Putamen (tissue), 1 donor: Measurements from ENCODE around the gene UMODL1.
"Not testable (repeated sequence)": the region's sequence is repeated elsewhere in the genome, so short reads cannot be mapped to it uniquely, and the experiment has no call there.

Experiments used
- DNase-seq: peaks from one replicate; pipeline ENCODE4 v3.0.0-alpha.2; 2016; ENCODE audit warnings: low spot score

Gene UMODL1

DNA sequence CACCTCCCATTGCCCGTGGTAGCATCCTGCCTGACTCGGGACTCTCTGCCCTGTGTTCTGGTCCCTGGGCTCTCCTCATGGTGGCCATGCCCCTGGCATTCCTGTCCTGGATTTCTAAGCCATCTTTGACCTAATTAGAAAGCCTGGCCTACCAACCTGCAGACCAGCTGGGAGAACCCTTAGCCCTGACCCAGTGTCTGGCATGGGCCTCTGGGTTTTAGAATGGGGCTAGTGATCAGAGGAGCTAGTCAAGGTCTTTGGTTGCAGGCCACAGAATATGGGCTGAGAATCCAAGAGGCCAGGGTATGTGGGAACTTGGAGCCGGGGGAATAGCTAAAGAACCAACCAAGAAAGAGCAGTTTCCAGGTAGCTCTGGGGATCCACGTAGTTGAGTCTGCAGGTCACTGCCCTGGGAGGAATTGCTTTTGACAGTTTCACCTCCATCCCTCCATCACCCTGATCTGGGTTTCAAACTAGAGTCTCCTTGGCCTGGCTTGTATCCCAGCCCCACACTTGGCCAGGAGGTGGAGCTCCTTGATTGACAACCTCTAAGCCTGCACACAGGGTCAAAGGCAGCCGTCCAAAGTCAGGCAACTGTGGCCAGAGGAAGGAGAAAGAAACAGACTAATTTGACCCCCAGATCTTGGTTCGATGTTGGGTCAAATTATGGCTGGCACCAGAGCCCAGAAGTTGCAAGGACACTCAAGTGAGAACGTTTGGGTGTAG is 93.1 kb downstream of the UMODL1 start:
- DNase-seq, result peak; percentile 72

DNA sequence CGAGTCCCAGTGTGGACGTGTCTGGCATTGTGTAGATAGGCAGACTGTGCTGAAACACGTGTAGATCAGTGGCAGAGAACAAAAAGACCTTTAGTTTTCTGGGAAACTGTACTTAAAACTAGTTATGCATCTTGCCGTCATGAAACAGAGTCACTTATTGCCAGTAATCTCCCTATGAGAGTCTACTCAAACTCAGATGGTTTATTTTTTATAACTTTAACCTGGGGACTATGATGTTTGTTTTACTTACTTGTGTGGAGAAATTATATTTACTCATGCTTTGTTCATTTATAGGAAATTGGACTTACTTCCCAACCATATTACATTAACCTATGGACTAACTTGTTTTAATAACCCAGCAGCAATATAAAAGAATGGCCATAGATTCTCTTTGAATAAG is 93.7 kb downstream of the UMODL1 start:
- DNase-seq, result no peak

DNA sequence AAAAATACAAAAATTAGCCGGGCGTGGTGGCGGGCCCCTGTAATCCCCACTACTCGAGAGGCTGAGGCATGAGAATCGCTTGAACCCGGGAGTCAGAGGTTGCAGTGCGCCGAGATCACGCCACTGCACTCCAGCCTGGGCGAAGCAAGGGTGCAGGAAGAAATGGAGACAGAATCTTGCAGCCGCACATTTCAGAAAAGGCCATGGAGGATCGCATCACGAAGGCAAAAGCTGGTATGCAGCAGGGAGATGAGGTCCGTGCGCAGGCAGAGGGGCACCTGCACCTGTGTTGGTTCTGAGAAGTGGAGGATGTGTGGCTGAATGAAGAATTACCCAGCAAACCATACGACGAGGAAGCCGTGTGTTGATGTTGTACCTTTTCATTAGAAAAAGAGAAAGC is 94.8 kb downstream of the UMODL1 start:
- DNase-seq, result no peak

DNA sequence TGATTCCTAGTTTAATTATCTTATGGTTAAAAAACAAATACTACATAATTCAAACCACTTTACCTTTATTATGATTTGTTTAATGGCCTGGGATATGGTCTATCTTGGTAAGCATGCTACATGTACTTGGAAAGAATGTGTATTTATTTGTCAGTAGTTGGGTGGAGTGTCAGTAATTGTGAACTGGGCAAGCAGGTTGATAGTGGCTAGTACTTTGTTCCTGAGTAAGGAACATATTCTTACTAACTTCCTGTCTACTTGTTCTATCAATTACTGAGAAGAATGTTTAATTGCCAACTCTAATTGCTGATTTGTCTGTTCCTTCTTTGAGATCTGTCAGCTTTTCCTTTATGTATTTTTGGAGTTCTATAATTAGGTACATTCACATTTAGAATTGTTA is 98.6 kb downstream of the UMODL1 start:
- no peak for DNase-seq

DNA sequence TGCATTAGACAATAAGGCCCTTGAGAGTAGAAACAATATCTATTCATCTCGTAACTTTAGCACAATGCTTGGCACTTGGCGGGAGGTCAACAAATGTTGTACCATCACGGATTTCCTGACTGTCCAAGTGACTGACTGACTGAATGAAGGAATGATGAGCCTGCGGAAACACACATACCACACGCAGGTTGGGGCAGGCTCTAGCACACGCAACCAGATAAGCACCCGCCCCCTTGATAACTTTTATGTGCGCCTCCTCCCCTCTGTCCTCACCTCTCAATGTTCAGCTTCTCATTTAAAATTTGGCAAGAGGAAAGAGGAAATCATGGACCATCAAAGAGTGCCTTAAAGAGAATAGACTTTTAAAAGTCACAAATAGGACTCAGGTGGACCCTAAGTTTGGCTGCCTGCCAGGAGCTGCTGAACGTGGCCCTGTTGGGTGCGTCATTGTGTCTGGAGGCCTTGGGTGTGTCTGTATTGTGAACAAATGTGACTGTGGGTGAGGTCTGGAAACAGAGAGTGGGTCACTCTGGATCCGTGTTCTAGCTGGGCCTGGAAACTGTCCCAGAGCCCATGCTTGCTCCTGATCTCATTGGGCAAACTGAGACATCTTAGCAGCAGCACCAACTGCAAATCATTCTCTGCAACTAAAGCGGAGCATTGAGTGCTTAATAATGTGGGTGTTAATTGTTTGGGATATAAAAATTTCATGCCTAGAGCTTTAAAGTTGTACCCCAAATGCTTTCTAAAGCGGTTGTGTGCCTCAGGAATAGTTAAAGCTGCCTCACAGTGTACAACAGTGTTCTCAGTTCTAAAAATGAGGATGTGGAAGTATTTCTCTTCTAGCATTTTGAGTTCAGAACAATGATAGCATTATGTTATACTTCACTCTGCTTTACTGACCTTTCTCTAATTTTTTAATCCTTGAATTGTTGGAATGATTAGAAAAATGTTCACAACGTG is 100.3 kb downstream of the UMODL1 start:
- peak; percentile 92 for DNase-seq

DNA sequence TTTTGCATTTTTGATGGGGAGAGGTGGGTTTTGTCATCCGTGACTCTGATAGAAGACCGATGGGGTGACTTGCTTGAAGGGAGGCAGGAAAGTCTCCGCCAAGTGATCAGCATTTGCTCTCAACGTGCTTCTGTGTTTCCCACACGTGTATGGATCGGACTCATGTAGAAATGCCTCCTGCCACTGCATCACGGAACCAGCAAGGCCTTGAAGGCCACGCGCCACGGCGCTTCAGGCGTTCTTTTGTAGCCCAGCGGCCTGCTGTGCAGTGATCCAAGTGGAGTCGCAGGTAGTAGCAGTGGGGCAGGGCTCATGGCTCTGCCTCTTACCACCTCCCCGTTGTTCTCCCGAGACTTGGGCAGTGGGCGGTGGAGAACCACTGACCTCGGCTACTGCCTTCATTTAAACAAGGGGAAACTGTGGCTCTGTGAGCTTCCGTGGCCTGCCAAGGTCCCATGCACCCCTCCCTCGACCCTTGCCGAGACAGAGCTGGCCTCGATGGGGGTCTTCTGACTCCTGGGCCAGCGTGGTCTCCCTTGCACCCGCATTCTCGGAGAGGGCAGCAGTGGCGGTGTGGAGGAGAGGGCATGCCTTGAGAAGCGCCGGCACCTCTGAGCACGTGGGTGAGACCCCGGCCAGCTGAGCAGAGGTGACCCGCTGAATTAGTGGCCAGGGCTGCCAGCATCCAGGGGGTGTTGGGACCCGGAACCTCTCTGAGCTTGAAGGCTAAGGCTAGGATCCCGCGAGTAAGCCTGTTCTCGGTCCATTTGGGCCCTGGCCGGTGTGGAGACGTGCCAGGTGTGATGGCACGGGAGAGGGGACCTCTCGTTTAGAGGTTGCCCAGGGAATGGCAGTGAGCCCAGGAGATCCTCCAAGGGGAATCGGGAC is 101.7 kb downstream of the UMODL1 start:
- no peak for DNase-seq

DNA sequence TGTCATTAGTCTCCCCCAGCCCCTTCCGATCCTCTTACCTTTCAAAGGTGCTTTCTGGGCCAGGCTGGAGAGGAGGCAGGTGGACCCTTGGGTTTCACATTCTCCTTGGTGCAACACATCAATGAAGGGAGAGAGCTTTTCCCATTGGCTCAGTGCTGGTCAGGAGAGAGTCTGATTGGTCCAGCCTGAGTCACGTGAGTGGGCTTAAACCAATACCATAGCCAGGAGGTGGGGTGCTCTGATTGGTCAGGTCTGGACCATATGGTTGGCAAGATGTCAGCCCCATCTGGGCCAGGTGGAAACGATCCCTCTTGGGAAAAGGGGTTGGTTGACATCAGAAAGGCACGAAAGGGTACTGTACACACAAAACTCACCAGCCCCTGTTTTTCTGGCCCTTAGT is 103.1 kb downstream of the UMODL1 start:
- DNase-seq, result no peak

DNA sequence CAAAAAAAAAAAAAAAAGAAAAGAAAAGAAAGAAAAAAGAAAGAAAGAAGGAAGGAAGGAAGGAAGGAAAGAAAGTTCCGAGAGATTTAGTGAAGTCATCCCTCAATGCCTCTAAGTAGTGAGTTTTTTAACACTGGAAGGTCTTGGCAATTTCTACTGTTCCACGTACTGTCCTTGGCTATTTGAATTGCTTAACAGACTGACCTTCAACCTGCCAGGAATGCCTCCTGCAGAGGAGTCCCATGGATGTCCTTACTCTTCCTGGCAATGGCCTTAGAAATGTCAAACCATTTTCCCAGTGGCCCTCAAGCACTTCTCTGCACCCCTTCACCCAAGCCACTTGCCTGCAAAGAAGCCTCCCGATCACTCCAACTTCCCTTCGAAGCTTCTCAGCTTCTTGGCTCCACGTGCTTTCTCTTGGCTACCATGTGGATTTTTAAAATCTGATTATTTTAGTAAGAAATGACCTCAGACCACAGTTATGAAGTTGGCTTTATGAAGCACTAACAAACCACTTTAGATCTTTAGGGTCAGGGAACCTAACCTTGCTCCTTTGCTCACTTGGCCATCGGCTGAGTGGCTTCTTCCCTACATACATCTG is 104.1 kb downstream of the UMODL1 start:
- no peak for DNase-seq

DNA sequence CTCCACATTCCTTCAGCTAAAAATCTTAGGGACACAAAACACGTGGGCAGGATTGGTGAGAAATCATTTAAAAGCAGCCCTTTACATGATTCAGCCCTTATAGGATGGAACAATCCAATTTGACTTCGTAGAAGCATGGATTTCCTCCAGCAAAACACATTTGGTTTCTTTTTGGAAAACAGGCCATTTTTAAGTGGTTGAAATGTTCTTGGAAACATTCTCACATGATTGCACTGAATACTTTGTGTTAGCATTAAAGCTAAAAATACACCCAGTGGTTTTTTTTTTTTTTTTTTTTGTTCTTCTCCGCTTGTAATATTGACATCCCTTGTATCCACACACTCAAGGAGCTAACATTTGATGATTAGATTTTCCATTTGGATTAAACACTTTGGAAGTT is 105.7 kb downstream of the UMODL1 start:
- DNase-seq, result no peak

DNA sequence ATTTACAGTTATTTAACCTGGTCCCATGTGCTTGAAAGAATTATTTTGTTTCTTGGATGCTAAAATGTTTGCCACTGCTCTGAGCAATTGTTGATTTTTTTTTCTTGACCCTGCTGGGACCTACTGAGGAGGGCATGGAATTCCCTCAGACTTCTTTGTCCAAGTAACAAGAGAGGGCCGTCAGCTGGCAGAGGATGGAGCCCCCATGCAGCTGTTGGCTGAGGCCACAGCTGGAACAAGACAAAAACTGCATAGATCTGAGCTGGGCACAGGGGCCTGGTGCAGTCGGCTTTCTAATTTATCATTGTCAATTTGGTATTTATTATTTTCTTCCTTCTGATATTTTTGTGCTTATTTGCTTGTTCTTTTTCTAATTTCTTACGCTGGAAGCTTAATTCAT is 108.2 kb downstream of the UMODL1 start:
- peak; percentile 55 for DNase-seq

DNA sequence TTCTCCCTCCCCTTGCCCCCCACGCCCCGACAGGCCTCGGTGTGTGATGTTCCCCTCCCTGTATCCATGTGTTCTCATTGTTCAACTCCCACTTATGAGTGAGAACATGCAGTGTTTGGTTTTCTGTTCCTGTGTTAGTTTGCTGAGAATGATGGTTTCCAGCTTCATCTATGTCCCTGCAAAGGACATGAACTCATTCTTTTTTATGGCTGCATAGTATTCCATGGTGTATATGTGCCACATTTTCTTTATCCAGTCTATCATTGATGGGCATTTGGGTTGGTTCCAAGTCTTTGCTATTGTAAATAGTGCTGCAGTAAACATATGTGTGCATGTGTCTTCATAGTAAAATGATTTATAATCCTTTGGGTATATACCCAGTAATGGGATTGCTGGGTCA is 108.9 kb downstream of the UMODL1 start:
- DNase-seq, result not testable (repeated sequence)

DNA sequence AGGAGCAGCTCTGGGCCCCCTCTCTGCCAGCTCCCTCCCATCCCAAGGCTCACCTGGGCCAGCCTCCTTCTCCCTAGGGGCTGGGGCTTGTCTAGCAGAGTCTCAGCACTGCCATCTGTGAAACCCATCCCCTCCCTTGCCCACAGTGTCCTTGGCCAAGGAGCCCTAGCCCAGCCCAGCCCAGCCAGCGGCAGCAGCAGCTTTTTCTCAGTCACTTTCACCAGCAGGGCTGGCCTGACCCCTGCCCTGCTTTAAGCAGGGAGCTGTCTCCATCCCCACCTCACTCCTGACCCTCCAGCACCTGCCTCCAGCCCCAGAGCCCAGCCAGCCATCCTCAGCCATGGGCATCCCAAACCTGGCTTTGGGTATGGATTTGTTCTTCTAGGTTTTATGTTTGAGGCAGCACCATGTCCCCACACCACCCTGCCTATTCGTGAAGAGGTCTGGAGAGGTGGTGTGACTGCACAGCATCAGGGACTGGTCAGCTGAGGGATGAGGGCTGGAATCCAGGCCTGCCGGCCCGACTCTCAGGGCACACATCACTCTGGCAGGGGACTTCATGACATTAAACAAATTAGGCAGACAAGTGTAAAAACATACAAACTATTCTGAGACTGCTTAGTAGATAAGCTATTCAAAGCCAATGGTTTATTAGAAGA is 111.7 kb downstream of the UMODL1 start:
- no peak for DNase-seq

DNA sequence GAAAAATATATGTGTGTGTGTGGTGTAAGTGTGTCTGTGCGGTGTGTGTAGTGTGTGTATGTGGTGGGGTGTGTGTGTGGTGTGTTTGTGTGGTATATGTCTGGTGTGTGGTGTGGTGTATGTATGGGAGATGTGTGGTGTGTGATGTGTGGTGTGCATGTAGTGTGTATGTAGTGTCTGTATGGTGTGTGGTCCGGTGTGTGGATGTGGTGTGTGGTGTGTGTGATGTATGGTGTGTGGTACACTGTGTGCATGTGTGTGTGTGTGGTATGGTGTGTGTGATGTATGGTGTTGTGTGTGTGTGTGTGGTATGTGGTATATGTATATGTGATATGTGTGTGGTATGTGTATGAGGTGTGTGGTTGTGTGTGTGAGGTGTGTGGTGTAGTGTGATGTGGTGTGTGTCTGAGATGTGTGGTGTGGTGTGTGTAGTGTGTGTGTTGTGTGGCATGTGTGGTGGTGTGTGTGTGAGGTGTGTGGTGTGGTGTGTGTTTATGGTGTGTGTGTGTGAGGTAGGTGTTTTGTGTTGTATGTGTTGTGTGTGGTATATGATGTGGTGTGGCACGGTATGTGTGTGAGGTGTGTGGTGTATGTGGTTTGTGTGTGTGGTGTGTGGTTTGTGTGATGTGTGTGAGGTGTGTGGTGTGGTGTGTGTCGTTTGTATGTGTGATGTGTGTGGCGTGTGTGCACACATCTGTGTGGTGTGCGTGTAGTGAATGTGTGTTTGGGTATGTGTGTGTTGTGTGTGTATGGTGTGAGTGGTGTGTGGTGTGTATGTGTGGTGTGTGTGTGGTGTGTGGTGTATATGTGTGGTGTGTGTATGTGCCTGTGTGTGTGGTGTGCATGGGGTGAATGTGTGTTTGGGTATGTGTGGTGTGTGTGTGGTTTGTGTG is 112.5 kb downstream of the UMODL1 start:
- DNase-seq, result no peak

DNA sequence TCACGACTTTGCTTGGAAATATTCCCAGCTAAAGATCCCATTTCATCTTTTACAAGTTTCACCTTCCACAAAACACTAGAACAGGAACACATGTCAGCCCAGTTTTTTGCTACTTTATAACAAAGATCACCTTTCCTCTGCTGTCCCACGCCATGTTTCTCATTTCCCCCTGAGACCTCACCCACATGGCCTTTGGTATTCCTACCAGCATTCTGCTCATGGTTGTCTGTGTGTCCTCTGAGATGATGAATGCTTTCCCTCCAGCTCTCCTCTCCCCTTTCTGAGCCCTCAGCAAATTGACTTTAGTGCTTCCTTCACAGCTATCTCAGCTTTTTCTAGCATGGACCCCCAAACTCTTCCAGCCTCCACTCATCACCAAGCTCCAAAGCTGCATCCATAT is 115.5 kb downstream of the UMODL1 start:
- no peak for DNase-seq

DNA sequence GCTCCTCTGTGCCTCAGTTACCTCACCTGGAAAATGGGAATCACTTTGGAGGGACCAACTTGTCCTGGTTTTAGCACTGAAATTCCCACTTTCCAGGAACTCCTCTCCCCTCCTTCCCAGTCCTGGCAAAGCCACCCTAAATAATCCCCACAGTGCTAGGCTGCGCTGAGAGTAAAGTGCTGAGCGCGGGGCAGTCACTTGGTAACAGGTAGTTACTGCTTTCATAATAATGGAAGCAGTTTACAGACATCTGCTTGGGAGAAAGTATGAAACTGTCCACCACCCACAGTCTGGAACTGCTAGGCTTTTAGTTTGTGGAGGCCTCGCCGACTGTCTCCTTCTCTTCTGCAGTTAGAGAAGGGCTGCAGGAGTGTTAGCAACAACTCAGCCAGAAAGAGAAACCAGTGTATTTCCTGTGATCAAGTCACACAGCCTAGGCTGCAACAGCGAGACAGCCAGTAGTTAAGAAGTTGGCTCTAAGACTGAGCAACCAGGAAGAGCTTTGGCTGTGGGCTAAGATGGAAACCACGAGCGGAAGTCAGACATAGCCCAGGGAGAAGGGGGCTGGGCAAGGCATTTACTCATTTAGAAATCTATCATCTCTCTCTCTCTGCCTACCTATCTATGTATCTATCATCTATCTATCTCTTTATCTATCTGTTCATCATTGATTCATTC is 117.0 kb downstream of the UMODL1 start:
- no peak for DNase-seq

DNA sequence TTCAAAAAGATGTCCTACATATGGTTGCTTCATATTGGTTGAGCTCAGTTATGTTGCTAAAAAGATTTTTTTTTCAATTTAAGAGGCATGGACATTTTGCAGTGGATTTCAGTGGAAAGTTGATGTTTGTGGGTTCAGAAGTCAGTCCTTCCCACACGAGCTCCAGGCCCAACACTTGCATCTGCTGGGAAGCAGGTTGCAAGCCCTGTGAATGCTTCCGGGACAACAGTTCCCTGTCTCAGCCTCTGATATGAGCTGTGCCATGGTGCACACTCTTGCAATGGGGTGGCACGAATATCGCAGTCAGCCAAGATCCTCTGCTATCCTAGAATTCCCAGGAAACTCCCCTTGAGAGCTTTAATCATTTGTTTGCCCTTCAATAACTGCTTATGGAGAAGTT is 117.5 kb downstream of the UMODL1 start:
- no peak for DNase-seq

DNA sequence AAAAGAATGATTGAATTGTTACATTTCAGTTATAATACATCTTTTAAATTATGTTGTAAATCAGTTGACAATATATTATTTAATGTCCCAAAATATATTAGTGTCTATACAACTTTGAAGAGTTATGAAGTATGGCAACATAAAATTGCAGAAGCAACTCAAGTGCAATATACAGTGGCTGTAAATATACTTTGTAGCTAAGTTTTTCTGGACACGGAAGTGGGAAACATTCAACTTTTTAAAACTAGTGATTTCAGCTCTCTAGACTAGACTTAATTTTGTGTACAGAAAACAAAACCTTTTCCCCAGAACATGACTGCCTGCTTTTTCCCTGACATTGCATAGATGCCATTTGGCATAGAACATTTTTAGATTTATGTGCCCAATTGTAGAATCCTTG is 118.3 kb downstream of the UMODL1 start:
- no peak for DNase-seq

DNA sequence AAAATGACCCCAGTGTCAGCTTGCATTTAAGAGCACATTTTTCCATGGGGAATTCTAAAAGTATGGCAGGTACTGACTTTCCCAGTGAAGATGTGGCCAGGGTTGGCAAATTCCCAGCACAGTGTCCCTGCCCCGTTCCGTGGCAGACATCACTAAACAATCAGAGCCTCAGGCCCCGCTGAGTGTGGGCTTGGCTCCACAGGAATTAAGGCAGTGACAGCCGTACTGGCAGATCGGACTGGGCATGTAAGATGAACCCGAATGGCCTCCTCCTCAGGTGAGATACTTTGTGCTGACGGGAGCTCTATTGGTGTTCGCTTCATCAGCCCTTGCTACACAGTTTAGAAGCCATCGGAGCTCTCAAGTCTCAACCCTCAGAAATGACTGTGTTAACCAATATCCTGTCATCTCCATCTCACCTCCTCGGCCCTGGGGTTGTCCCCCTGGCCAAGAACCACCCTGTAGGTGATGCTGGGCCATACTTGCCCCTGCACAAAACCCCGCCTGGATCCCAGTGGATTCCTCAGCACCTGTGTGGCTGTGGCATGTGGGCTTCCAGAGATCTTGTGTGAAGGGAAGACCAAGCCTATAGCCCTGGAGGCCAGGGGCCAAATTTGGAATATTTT is 118.9 kb downstream of the UMODL1 start:
- DNase-seq, result no peak

DNA sequence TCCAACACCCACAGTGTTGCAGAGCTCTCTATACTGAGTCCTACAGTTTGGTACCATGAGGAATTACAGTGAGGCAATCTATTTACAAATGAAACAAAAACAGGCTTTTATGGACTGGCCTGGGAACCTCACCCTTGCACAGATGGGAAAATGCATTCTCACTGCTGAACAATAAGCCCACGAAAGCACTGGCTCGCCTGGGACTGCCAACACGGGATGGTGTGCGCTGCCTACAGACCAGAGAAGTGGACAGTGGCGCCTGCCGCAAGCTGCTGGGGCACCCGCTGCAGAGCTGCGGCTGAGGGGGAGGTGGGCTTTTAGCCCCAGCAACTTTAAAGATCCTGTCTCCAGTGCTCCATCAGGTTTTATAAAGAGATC is 119.4 kb downstream of the UMODL1 start:
- DNase-seq, result peak; percentile 86
